Astrocyte (in vitro differentiated cells and primary cell): ENCODE data around the gene FGGY.

Source experiments
- CTCF ChIP-seq: IDR thresholded peaks from 2 replicates; pipeline ENCODE4 v1.5.1; 2011; ENCODE audit warnings: low read depth, mild to moderate bottlenecking, inconsistent platforms, low read length, moderate library complexity; ENCODE audit not compliant: insufficient read depth
- EZH2 ChIP-seq: IDR thresholded peaks from 2 replicates; pipeline ENCODE4 v1.6.1; 2012; ENCODE audit warnings: mild to moderate bottlenecking, low read length, inconsistent platforms; ENCODE audit not compliant: insufficient read depth

DNA sequence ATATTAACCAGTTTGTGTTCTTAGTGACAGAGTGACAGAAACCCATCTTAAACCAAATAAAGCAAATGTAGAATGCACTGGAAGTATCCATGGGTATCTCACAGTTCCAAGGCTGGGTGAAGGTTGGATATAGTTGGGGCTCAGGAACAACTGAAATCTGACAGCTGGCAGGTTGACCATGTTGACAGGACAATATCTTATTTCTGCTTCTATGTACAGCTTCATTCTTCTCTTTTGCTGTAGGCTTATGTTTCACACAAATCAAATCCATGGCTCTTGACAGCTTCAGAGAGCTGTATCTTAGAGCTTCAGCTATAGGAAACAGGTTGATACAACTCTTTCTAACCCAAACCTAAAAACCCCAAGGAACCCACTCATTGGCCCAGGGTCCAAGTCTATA is 34.3 kb upstream of the FGGY start:
- TF ChIP-seq CTCF, result no peak
- no peak for TF ChIP-seq EZH2
